GM12865 (cell line): ENCODE data around the gene CD300LD.

ENCODE experiments used
- DNase-seq: peaks from one replicate; pipeline ENCODE4 v3.0.0; 2010; ENCODE audit warnings: low read depth
- H3K4me3 ChIP-seq: 2 replicates; pipeline ENCODE4 v1.5.1; 2011; ENCODE audit warnings: mild to moderate bottlenecking, low read depth, low read length, control low read depth
- CTCF ChIP-seq: IDR thresholded peaks from 2 replicates; pipeline ENCODE4 v1.5.1; 2011; ENCODE audit warnings: low read length, control low read depth, low read depth, inconsistent platforms; ENCODE audit not compliant: insufficient read depth; ENCODE audit errors: missing control alignments

The CD300LD gene

DNA sequence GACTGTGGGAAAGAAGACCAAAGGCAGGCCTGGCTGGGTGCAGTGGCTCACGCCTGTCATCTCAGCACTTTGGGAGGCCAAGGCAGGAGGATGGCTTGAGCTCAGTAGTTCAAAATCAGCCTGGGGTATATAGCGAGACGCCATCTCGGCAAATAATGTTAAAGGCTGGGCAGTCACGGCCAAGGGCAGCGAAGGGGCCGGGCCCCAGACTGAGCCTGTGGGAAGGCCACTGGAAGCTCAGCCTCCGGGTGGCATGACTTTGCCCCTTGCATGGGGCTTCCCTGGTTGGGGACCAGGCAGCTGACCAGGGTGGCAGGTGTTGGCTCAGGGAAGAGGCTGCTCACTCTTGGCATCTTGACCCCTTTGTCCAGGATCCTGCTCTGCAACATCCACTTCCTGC lies 14.0 kb upstream of the CD300LD start:
- no peak for DNase-seq
- no peak overlapping the region for H3K4me3 ChIP-seq
- no peak for TF ChIP-seq CTCF

GRCh38 chr17:74605361-74605760 lies 13.3 kb upstream of the CD300LD start:
- no peak for DNase-seq
- no peak for TF ChIP-seq CTCF
- H3K4me3 ChIP-seq: no peak overlapping the region

DNA sequence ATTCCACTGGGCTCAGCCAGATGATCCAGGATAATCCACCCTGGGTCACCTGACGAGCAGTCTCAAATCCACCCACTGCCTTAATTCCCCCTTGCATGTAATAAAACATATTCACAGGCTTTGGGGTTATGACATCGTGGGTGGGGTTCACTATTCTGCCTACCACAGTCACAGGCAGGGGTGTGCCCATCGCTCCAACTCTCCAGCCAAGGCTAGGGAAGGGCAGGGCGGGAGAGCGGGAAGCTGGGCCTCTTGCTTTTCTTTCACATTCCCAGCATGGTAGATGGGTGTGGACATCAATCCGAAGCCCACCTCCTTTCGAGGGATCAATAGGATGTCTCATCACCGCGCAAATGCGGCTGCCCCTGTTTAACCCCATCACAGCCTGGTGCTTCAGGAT lies 12.7 kb upstream of the CD300LD start:
- no peak for TF ChIP-seq CTCF
- H3K4me3 ChIP-seq: no peak overlapping the region
- DNase-seq: no peak

DNA sequence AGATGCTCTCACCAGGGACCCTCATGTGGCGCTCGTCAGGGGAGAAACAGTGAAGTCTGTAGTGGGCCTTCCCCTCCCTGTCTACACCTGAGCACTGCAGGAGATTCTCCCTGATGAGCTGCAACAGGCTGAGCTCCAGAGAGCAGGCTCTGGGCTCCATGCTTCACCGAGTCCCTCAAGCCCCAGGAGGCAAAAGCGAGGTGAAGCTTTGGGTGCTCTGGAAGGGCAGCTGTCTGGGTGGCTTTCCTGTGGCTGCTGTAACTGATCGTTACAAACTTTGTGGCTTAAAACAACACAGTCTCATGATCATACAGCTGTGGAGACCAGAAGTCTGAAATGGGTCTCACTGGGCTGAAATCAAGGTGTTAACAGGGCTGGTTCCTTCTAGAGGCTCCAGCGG lies 12.1 kb upstream of the CD300LD start:
- no peak overlapping the region for H3K4me3 ChIP-seq
- DNase-seq: no peak
- TF ChIP-seq CTCF: no peak

DNA sequence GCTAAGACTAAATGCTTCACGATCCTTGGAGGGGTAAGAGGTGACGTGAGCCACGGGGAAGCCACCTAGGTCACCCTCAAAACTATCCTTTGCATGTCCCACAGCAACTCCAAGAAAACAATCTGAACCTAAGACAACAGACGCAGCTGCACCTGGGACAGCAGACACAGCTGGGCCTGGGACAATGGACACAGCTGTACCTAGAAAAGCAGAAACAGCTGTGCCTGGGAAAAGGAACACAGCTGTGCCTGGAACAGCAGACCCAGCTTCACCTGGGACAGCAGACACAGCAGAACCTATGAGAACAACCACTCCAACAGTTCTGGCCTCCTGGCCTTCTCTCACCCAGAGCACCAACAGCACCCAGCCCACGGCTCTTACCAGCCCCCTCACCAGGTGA lies 11.7 kb upstream of the CD300LD start:
- no peak overlapping the region for H3K4me3 ChIP-seq
- no peak for TF ChIP-seq CTCF
- no peak for DNase-seq

DNA sequence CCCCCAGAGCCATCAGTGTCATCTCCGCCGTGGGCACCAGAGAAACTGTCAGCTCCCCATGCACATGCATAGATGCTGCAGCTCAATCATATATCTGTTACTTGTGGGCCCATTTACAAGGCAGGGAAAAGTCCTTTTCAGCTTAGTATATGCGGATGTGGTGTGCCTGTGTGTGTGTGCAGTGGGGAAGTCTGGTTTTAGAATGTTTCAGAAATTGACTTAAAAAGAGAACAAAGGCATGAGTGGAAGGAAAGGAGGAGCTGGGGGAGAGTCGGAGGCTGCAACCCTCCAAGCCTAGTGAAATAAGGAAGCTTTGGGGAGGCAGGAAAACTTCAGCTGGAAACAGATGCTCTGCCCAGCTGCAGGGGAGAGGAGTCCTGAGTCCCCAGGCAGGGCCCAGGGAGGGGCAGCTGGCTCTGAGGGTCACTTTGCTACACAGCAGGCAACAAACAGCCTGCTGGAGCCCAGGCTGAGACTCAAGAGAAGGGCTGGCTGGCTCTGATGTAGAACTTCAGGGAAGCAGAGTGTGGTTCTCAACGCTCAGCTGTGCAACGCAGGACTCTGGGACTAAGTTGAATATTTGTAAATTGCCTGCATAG lies 11.1 kb upstream of the CD300LD start:
- TF ChIP-seq CTCF: no peak
- no peak for DNase-seq
- H3K4me3 ChIP-seq: no peak overlapping the region

GRCh38 chr17:74601944-74602572 lies 10.0 kb upstream of the CD300LD start:
- no peak overlapping the region for H3K4me3 ChIP-seq
- DNase-seq: peak; percentile 60
- peak; percentile 61 for TF ChIP-seq CTCF
